GM06990 (cell line): ENCODE results near the gene MYH16.
"Not testable (repeated sequence)": the region's sequence is repeated elsewhere in the genome, so short reads cannot be mapped to it uniquely, and the experiment has no call there.

ENCODE experiments used
- DNase-seq: peaks from one replicate; pipeline ENCODE4 v3.0.0-alpha.2; 2011; ENCODE audit not compliant: insufficient read length; ENCODE audit errors: extremely low read depth
- H3K27me3 ChIP-seq: replicated peaks from 2 replicates; pipeline ENCODE4 v1.6.0; 2011; ENCODE audit warnings: low read length; ENCODE audit not compliant: control insufficient read depth, insufficient read depth
- H3K36me3 ChIP-seq: 2 replicates; pipeline ENCODE4 v1.5.1; 2011; ENCODE audit warnings: low read length; ENCODE audit not compliant: control insufficient read depth, insufficient read depth
- H3K4me3 ChIP-seq: replicated peaks from 2 replicates; pipeline ENCODE4 v1.5.1; 2011; ENCODE audit warnings: low read depth, mild to moderate bottlenecking, control low read depth, low read length
- TF ChIP-seq, protein P1 (sequence below): IDR thresholded peaks from 2 replicates; pipeline ENCODE4 v1.5.1; 2011; ENCODE audit warnings: low read length, control low read depth, mild to moderate bottlenecking, inconsistent platforms; ENCODE audit not compliant: insufficient read depth, poor library complexity, severe bottlenecking

MYH16 gene

DNA sequence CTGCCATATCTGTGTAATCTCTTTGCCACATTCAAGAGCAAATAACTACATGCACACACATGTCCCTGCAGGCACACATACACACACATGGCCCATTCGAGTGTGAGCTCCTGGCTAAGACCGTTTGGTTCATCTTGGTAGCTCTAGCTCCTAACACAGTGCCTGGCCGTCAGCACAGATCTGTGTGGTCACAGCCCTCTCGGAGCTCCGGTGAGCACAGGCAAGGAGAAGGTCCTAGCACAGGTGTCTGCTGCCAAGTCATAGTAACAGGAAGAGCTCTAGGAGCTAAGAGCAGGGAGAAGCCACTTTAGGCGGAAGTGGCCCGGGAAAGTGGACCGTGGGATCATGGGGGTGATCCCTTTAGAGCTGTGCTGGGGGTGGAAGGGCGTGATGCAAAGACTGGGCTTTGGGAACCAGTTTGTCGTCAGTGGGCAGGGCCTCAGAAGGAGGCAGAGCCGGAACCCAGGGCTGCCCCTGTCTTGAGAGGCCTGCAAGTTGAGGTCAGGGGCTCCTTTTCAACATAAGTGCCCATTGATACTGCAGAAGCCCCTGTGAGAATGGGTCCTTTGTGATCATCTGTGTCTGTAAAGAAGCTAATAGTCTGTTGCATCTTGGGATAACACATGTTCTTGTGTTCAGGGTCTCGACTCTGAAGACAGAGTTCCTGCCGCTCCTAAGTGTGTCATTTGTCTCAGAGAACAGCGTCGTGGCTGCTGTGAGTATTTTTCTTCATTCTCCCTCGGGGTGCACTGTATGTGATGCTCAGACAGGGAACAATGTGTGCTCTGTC, 85.3 kb downstream of the MYH16 start:
- Histone ChIP-seq H3K4me3 (no peak overlapping the region), H3K36me3 (peaks cover 22% of the 10 kb centered on the region)
- TF ChIP-seq, protein P1, sequence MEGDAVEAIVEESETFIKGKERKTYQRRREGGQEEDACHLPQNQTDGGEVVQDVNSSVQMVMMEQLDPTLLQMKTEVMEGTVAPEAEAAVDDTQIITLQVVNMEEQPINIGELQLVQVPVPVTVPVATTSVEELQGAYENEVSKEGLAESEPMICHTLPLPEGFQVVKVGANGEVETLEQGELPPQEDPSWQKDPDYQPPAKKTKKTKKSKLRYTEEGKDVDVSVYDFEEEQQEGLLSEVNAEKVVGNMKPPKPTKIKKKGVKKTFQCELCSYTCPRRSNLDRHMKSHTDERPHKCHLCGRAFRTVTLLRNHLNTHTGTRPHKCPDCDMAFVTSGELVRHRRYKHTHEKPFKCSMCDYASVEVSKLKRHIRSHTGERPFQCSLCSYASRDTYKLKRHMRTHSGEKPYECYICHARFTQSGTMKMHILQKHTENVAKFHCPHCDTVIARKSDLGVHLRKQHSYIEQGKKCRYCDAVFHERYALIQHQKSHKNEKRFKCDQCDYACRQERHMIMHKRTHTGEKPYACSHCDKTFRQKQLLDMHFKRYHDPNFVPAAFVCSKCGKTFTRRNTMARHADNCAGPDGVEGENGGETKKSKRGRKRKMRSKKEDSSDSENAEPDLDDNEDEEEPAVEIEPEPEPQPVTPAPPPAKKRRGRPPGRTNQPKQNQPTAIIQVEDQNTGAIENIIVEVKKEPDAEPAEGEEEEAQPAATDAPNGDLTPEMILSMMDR, result no peak

DNA sequence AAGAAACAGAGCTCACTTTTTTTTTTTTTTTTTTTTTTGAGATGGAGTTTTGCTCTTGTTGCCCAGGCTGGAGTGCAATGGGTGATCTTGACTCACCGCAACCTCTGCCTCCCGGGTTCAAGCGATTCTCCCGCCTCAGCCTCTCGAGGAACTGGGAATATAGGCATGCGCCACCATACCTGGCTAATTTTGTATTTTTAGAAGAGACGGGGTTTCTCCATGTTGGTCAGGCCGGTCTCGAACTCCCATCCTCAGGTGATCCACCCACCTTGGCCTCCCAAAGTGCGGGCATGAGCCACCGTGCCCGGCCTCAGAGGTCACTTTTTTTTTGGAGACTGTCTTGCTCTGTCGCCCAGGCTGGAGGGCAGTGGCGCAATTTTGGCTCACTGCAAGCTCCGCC, 85.9 kb downstream of the MYH16 start:
- H3K27me3 ChIP-seq, H3K4me3 ChIP-seq, DNase-seq: not testable (repeated sequence)
- peaks cover 24% of the 10 kb centered on the region for H3K36me3 ChIP-seq

More for the DNA sequence above, 85.3 kb downstream of the MYH16 start:
- DNase-seq, result no peak
- no peaks in the 10 kb centered on the region for H3K27me3 ChIP-seq

DNA sequence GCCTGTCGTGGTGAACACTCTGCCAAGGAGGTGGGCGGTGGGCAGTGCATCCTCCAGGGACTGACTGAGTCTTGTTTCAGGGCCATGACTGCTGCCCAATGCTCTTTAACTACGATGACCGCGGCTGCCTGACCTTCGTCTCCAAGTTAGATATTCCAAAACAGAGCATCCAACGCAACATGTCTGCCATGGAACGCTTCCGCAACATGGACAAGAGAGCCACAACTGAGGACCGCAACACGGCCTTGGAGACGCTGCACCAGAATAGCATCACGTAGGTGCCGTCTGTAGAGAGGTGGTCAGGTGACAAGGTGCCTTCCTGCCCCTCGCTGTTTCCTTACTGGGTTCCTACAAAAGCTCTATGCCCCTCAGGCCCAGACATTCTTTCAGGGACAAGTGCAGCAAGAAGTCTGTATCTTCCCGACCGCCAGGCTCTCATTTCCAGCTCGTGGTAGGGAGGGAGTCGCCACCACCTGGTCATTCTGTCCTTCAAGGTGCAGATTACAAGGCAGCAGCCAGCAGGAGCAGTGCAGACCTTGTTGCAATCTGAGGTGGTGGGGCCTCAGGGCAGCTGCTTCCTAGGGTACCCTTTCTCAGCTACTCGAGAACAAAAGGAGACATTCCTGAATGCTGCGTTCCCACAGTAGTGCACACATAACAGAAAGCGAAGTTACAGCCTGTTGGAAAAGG, 87.0 kb downstream of the MYH16 start:
- no peak for DNase-seq
- Histone ChIP-seq H3K4me3 (no peak overlapping the region), H3K36me3 (peaks cover 22% of the 10 kb centered on the region), H3K27me3 (no peaks in the 10 kb centered on the region)
- TF ChIP-seq, protein P1, result no peak
